ENCODE data around the gene GLIS2.

GRCh38 chr16:4370151-4370550, 54.3 kb downstream of the GLIS2 start:
- TF ChIP-seq TCF7 (CRISPR knock-in tag; IDR thresholded peaks at IDR 0.05; ENCODE audit: low read depth) (no peak), CREM (CRISPR knock-in tag; IDR thresholded peaks at IDR 0.05) (no peak), ARID4B (CRISPR knock-in tag; IDR thresholded peaks at IDR 0.05; ENCODE audit: borderline replicate concordance) (no peak), ZBTB21 (CRISPR knock-in tag; IDR thresholded peaks at IDR 0.05; ENCODE audit: borderline replicate concordance) (no peak), CTCF (IDR thresholded peaks at IDR 0.05) (no peak), MAX (CRISPR knock-in tag; IDR thresholded peaks at IDR 0.05) (no peak), ZNF532 (CRISPR knock-in tag; IDR thresholded peaks at IDR 0.05; ENCODE audit: borderline replicate concordance) (no peak), ATF3 (CRISPR knock-in tag; conservative IDR thresholded peaks at IDR 0.05) (no peak)
